Esophagus squamous epithelium (tissue), 4 donors: ENCODE measurements around the gene C19orf85.
"Not testable (repeated sequence)": the region's sequence is repeated elsewhere in the genome, so short reads cannot be mapped to it uniquely, and the experiment has no call there.

Experiments
- CTCF ChIP-seq, 6 experiments: fragments of 450-650 bp in 4 of 6; fragments of 200-600 bp in 2 of 6; sonication (generic) in 2 of 6; IDR thresholded peaks; one replicate each; pipeline ENCODE4 v1.5.1; 2016 to 2019; ENCODE audit warnings: antibody characterized with exemption in 6 of 6, mild to moderate bottlenecking in 4 of 6, moderate library complexity in 4 of 6
- POLR2A ChIP-seq, 4 donors: fragments of 450-650 bp; IDR thresholded peaks; one replicate each; pipeline ENCODE4 v1.6.1; 2017; ENCODE audit warnings: antibody characterized with exemption in 4 of 4, mild to moderate bottlenecking in 4 of 4, moderate library complexity in 3 of 4

DNA sequence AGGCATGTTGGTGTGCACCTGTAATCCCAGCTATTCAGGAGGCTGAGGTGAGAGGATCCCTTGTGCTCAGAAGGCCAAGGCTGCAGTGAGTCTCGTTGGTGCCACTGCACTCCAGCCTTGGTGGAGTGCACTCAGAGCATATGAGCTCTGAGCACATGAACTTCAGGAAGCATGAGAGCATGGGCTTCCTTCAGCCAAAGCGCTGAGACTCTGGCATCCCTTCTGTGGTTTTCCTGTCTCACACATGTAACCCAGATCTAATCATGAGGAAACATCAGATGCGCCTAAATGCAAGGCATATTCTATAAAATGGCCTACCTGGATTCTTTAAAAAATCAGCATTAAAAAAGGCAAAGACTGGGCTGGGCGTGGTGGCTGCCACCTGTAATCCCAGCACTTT, 43.3 kb downstream of the C19orf85 start:
- TF ChIP-seq CTCF, POLR2A (IDR thresholded peaks at IDR 0.05): not testable (repeated sequence)
